A549 (cell line): ENCODE data around the gene MOXD1. TPM values are rescaled to one million over a fixed set of nuclear protein-coding genes. Genes with fewer than 3 reads are reported as not detected.

Experiments
- ATAC-seq, 2 experiments: fragments of 200-7000 bp in 1 of 2; fragments of >200 bp in 1 of 2; cut with Nextera tagmentation in 1 of 2; cut with Tn5 transposase in 1 of 2; 3 replicates each; pipeline versions ENCODE4 v1.8.0 to v1.9.1; 2018 to 2020; ENCODE audit warnings: mild to moderate bottlenecking in 1 of 2, moderate library complexity in 1 of 2
- CTCF ChIA-PET: fragments of 300-600 bp; sonication (Branson Sonifier 250); formaldehyde crosslinking; extraction: SDS; loops from one replicate; lab custom pipeline; 2021; ENCODE audit warnings: antibody characterized with exemption, inconsistent platforms; lab: Yijun Ruan, JAX
- POLR2A ChIA-PET: fragments of 350-600 bp; formaldehyde crosslinking; extraction: SDS; loops from one replicate; lab custom pipeline; 2021; ENCODE audit warnings: antibody characterized with exemption, inconsistent platforms; lab: Yijun Ruan, JAX
- DNase-seq, 2 experiments: peaks; one replicate each; pipeline versions ENCODE4 v3.0.0 to v3.0.0-alpha.2; 2011 to 2016; ENCODE audit warnings: low read depth in 1 of 2, low spot score in 1 of 2
- FAIRE-seq: peaks from 2 replicates; lab custom pipeline; 2011; peaks lifted over from hg19 to GRCh38; lab: Jason Lieb, UNC
- H3K27ac ChIP-seq, 2 experiments: fragments of >200 bp; sonication (Bioruptor Twin); formaldehyde crosslinking; 3 replicates each; pipeline ENCODE4 v1.5.1; 2016 to 2017
- H3K4me1 ChIP-seq: fragments of >200 bp; sonication (Bioruptor Twin); formaldehyde crosslinking; 3 replicates; pipeline ENCODE4 v1.6.1; 2016
- H3K4me2 ChIP-seq: fragments of >200 bp; sonication (Bioruptor Twin); formaldehyde crosslinking; 3 replicates; pipeline ENCODE4 v1.6.1; 2016
- H3K4me3 ChIP-seq: fragments of >200 bp; sonication (Bioruptor Twin); formaldehyde crosslinking; 3 replicates; pipeline ENCODE4 v1.5.1; 2016
- H3K9me3 ChIP-seq: fragments of >200 bp; sonication (Bioruptor Twin); formaldehyde crosslinking; 3 replicates; pipeline ENCODE4 v1.6.1; 2016
- CBX8 ChIP-seq: fragments of 200-600 bp; sonication (generic); IDR thresholded peaks from 2 replicates; pipeline ENCODE4 v1.6.1; 2016
- EHMT2 ChIP-seq: fragments of 200-600 bp; sonication (generic); IDR thresholded peaks from 2 replicates; pipeline ENCODE4 v1.6.1; 2016; ENCODE audit warnings: antibody characterized with exemption, low read depth, mild to moderate bottlenecking, moderate library complexity
- FOSB ChIP-seq: fragments of 250-450 bp; sonication (Bioruptor Pico); IDR thresholded peaks from 2 replicates; pipeline ENCODE4 v1.5.0; 2020; ENCODE audit warnings: mild to moderate bottlenecking, moderate library complexity
- FOXS1 ChIP-seq: fragments of 250-450 bp; sonication (Bioruptor Pico); IDR thresholded peaks from 2 replicates; pipeline ENCODE4 v1.5.0; 2020; ENCODE audit warnings: mild to moderate bottlenecking, moderate library complexity
- GATA3 ChIP-seq: IDR thresholded peaks from 2 replicates; pipeline ENCODE4 v1.6.1; 2012; ENCODE audit warnings: borderline replicate concordance
- HOXB13 ChIP-seq: fragments of 250-450 bp; sonication (Bioruptor Pico); IDR thresholded peaks from 2 replicates; pipeline ENCODE4 v1.5.0; 2020; ENCODE audit warnings: low read depth, mild to moderate bottlenecking, moderate library complexity
- MYC ChIP-seq: IDR thresholded peaks from 2 replicates; pipeline ENCODE4 v1.6.1; 2012; ENCODE audit warnings: mild to moderate bottlenecking, inconsistent platforms, low read length, improper control_type of control experiment, borderline replicate concordance
- NFE2L2 ChIP-seq: fragments of 150-350 bp; conservative IDR thresholded peaks from 2 replicates; pipeline ENCODE4 v1.6.1; 2014; ENCODE audit warnings: low read length
- NPAS2 ChIP-seq: fragments of 250-450 bp; sonication (Bioruptor Pico); IDR thresholded peaks from 2 replicates; pipeline ENCODE4 v1.8.0; 2022; ENCODE audit warnings: mild to moderate bottlenecking, moderate library complexity, borderline replicate concordance
- POLR2A ChIP-seq: IDR thresholded peaks from 2 replicates; pipeline ENCODE4 v1.6.1; 2012; ENCODE audit warnings: mild to moderate bottlenecking, low read length
- RAD21 ChIP-seq, 2 experiments: fragments of >200 bp in 1 of 2; sonication (Bioruptor Twin) in 1 of 2; formaldehyde crosslinking in 1 of 2; IDR thresholded peaks in 1 of 2; conservative IDR thresholded peaks in 1 of 2; 2 replicates in 1 of 2; 3 replicates in 1 of 2; pipeline ENCODE4 v1.6.1; 2012 to 2018; ENCODE audit warnings: inconsistent platforms in 1 of 2
- SMC3 ChIP-seq: fragments of >200 bp; sonication (Bioruptor Twin); formaldehyde crosslinking; IDR thresholded peaks from 3 replicates; pipeline ENCODE4 v1.6.1; 2018; ENCODE audit warnings: inconsistent platforms
- TFCP2L1 ChIP-seq: fragments of 250-450 bp; sonication (Bioruptor Pico); IDR thresholded peaks from 2 replicates; pipeline ENCODE4 v1.5.0; 2021; ENCODE audit warnings: mild to moderate bottlenecking
- ZC3H11A ChIP-seq: fragments of 450-650 bp; IDR thresholded peaks from 2 replicates; pipeline ENCODE4 v1.6.1; 2014; ENCODE audit warnings: antibody characterized with exemption, mild to moderate bottlenecking
- ZFP36 ChIP-seq: fragments of 450-650 bp; IDR thresholded peaks from 2 replicates; pipeline ENCODE4 v1.6.1; 2014; ENCODE audit warnings: borderline replicate concordance; ENCODE audit not compliant: partially characterized antibody
- ZNF302 ChIP-seq: fragments of 250-450 bp; sonication (Bioruptor Pico); IDR thresholded peaks from 2 replicates; pipeline ENCODE4 v1.9.0; 2021; ENCODE audit warnings: inconsistent platforms, mild to moderate bottlenecking, moderate library complexity
- WGBS: methylation state at CpG from one replicate; pipeline ENCODE4 v1.1.6; 2017; ENCODE audit errors: missing lambda C conversion rate; 5-methylcytosine and 5-hydroxymethylcytosine counted together
- polyA plus RNA-seq, 4 experiments: library from polyadenylated mRNA; depleted of rRNA in 3 of 4; stranded (reverse); fragments of >200 nt; fragmentation: RNase III in 1 of 4; extraction: RNeasy Plus Mini Kit Qiagen cat#74134 plus additional on column Dnase treatment in 1 of 4; gene quantifications; 2 replicates in 3 of 4; 3 replicates in 1 of 4; pipeline ENCODE4 v1.2.3, GENCODE V29; 2011 to 2017
- TF ChIP-seq, protein P1 (sequence below): fragments of >200 bp; sonication (Bioruptor Twin); formaldehyde crosslinking; IDR thresholded peaks from 2 replicates; pipeline ENCODE4 v1.6.1; 2016
- TF ChIP-seq, protein P2 (sequence below): IDR thresholded peaks from 2 replicates; pipeline ENCODE4 v1.6.1; 2012; ENCODE audit warnings: low read depth, borderline replicate concordance
- TF ChIP-seq, protein P3 (sequence below): fragments of >200 bp; sonication (Bioruptor Twin); formaldehyde crosslinking; IDR thresholded peaks from 3 replicates; pipeline ENCODE4 v1.6.1; 2016
- TF ChIP-seq, protein P4 (sequence below): fragments of >200 bp; sonication (Bioruptor Twin); formaldehyde crosslinking; IDR thresholded peaks from 3 replicates; pipeline ENCODE4 v1.5.1; 2016

MOXD1 gene
- polyA plus RNA-seq, 2 of the 4 experiments (the other 2 are of a cell fraction) = 1.4 to 2.4 TPM

DNA sequence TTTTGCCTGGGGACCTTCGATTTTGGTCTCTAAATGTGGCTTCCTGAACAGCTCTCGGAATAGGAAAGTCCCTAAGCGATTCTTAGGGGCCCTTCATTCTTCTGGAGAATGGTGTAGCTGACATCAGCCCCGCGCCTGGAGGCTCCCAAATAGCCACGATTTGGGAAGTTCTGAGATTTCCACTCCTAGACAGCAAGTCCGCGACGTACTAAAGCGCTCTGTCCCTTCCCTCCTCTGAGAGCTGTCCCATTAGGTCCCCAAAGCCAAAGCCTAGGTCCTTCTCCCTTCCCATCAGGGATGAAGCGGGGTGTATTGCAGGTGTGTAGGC, 756 bp downstream of the MOXD1 start:
- Histone ChIP-seq H3K9me3 (no peaks in the 10 kb centered on the region), H3K4me1 (peaks cover 11% of the 10 kb centered on the region), H3K27ac (peak overlapping the region in 1 of 2 experiments; percentile 81; a peak in 3 of 6 replicates), H3K4me2 (peak overlapping the region; percentile 66), H3K4me3 (peak overlapping the region; percentile 58)
- TF ChIP-seq MYC (no peak), NPAS2 (no peak), TFCP2L1 (CRISPR knock-in tag) (no peak), POLR2A (no peak), RAD21 (conservative IDR thresholded peaks at IDR 0.05 in 1 of 2, IDR thresholded peaks at IDR 0.05 in 1 of 2) (no peak), ZNF302 (no peak), ZC3H11A (no peak), EHMT2 (no peak), ZFP36 (no peak), NFE2L2 (no peak)
- TF ChIP-seq, protein P1, sequence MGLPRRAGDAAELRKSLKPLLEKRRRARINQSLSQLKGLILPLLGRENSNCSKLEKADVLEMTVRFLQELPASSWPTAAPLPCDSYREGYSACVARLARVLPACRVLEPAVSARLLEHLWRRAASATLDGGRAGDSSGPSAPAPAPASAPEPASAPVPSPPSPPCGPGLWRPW = no peak
- TF ChIP-seq, protein P2, sequence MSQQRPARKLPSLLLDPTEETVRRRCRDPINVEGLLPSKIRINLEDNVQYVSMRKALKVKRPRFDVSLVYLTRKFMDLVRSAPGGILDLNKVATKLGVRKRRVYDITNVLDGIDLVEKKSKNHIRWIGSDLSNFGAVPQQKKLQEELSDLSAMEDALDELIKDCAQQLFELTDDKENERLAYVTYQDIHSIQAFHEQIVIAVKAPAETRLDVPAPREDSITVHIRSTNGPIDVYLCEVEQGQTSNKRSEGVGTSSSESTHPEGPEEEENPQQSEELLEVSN = no peak
- TF ChIP-seq, protein P3, sequence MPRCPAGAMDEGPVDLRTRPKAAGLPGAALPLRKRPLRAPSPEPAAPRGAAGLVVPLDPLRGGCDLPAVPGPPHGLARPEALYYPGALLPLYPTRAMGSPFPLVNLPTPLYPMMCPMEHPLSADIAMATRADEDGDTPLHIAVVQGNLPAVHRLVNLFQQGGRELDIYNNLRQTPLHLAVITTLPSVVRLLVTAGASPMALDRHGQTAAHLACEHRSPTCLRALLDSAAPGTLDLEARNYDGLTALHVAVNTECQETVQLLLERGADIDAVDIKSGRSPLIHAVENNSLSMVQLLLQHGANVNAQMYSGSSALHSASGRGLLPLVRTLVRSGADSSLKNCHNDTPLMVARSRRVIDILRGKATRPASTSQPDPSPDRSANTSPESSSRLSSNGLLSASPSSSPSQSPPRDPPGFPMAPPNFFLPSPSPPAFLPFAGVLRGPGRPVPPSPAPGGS = no peak
- FAIRE-seq = no peak
- no peak for DNase-seq
- ATAC-seq = peak in 1 of 2 experiments; percentile 25; a peak in 2 of 6 replicates
- CTCF ChIA-PET = no interaction called here
- POLR2A ChIA-PET = no interaction called here
- 90% methylated on average over 11 of the region's 11 CpGs for WGBS

DNA sequence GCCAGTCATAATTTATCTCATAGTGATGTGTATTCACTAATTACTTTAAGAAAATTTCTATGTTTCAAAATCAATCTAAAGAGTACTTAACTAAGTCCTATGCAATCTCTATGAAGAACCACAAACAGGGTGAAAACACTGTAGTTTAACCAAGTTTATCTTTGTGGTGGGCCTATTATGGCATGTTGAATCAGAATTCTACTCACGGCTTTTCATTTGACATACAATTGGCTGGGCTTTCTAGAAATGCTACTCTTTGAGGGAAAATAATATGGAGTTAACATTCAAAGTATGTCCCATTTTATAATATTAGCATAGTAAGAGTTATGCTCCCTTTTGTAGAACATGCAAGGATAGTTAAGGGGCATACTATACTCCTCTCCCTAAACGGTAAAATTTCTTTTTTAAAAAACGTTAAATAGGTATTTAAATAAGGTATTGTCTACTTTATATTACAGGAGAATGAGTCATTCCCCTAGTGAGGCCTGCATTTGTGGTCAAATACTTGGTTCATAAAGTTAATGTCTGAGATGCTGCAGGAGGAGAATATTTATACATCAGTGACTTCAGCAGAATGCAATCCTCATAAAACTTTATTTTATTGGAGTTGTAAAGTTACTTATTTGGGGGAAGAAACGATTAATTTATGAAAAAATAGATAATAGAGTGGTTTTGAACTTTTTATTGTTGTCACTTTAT, 1.8 kb downstream of the MOXD1 start:
- no peak for FAIRE-seq
- POLR2A ChIA-PET = no interaction called here
- Histone ChIP-seq H3K9me3 (peaks cover 4% of the 10 kb centered on the region; the same call in 2 of the 3 replicates), H3K4me3 (no peak overlapping the region), H3K27ac (no peak overlapping the region), H3K4me1 (peaks cover 2% of the 10 kb centered on the region; the same call in 2 of the 3 replicates), H3K4me2 (no peak overlapping the region)
- no peak for ATAC-seq
- no peak for DNase-seq
- CTCF ChIA-PET = no interaction called here
- 48% methylated on average over 4 of the region's 4 CpGs for WGBS
- no peak for TF ChIP-seq FOXS1 (CRISPR knock-in tag)
- no peak for TF ChIP-seq GATA3
- TF ChIP-seq CBX8 = no peak
- no peak for TF ChIP-seq SMC3
- TF ChIP-seq, protein P2 = no peak
- TF ChIP-seq NFE2L2 = no peak
- TF ChIP-seq, protein P4, sequence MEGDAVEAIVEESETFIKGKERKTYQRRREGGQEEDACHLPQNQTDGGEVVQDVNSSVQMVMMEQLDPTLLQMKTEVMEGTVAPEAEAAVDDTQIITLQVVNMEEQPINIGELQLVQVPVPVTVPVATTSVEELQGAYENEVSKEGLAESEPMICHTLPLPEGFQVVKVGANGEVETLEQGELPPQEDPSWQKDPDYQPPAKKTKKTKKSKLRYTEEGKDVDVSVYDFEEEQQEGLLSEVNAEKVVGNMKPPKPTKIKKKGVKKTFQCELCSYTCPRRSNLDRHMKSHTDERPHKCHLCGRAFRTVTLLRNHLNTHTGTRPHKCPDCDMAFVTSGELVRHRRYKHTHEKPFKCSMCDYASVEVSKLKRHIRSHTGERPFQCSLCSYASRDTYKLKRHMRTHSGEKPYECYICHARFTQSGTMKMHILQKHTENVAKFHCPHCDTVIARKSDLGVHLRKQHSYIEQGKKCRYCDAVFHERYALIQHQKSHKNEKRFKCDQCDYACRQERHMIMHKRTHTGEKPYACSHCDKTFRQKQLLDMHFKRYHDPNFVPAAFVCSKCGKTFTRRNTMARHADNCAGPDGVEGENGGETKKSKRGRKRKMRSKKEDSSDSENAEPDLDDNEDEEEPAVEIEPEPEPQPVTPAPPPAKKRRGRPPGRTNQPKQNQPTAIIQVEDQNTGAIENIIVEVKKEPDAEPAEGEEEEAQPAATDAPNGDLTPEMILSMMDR = no peak
- no peak for TF ChIP-seq HOXB13 (CRISPR knock-in tag)
- TF ChIP-seq FOSB (CRISPR knock-in tag) = no peak
